Smooth muscle cell (in vitro differentiated cells): ENCODE measurements around the gene SLC8B1. TPM values are rescaled to one million over a fixed set of nuclear protein-coding genes. Genes with fewer than 3 reads are reported as not detected.

Experiments
- DNase-seq: peaks from one replicate; lab custom pipeline; 2025; ENCODE audit not compliant: unreplicated experiment; lab: John Stamatoyannopoulos, UW
- H2AFZ ChIP-seq: fragments of 200-600 bp; sonication (generic); 2 replicates; pipeline ENCODE4 v1.6.0; 2016; ENCODE audit warnings: antibody characterized with exemption, low read depth, mild to moderate bottlenecking
- H3F3A ChIP-seq: fragments of 200-600 bp; sonication (generic); 2 replicates; pipeline ENCODE4 v1.6.0; 2017; ENCODE audit warnings: antibody characterized with exemption, low read depth
- H3K27ac ChIP-seq: fragments of 200-600 bp; sonication (generic); 2 replicates; pipeline ENCODE4 v1.5.1; 2016; ENCODE audit warnings: low read depth, mild to moderate bottlenecking
- H3K27me3 ChIP-seq: fragments of 200-600 bp; sonication (generic); 2 replicates; pipeline ENCODE4 v1.6.1; 2016; ENCODE audit warnings: low read depth, mild to moderate bottlenecking
- H3K36me3 ChIP-seq: fragments of 200-600 bp; sonication (generic); 2 replicates; pipeline ENCODE4 v1.5.1; 2016; ENCODE audit warnings: low read depth
- H3K4me1 ChIP-seq: fragments of 200-600 bp; sonication (generic); 2 replicates; pipeline ENCODE4 v1.5.1; 2016; ENCODE audit warnings: low read depth
- H3K4me2 ChIP-seq: fragments of 200-600 bp; sonication (generic); 2 replicates; pipeline ENCODE4 v1.6.0; 2016; ENCODE audit warnings: mild to moderate bottlenecking
- H3K4me3 ChIP-seq: fragments of 200-600 bp; sonication (generic); 2 replicates; pipeline ENCODE4 v1.5.1; 2016; ENCODE audit warnings: mild to moderate bottlenecking
- H3K79me2 ChIP-seq: fragments of 200-600 bp; sonication (generic); 2 replicates; pipeline ENCODE4 v1.6.0; 2016; ENCODE audit warnings: low read depth, mild to moderate bottlenecking
- H3K9ac ChIP-seq: fragments of 200-600 bp; sonication (generic); 2 replicates; pipeline ENCODE4 v1.6.0; 2016; ENCODE audit warnings: low read depth
- H3K9me3 ChIP-seq: fragments of 200-600 bp; sonication (generic); replicated peaks from 2 replicates; pipeline ENCODE4 v1.5.1; 2016; ENCODE audit warnings: low read depth
- H4K20me1 ChIP-seq: fragments of 200-600 bp; sonication (generic); 2 replicates; pipeline ENCODE4 v1.6.0; 2016; ENCODE audit warnings: low read depth
- CTCF ChIP-seq: fragments of 200-600 bp; sonication (generic); IDR thresholded peaks from 2 replicates; pipeline ENCODE4 v1.5.1; 2017; ENCODE audit warnings: borderline replicate concordance, mild to moderate bottlenecking, antibody characterized with exemption; ENCODE audit not compliant: insufficient read depth, poor library complexity, severe bottlenecking
- WGBS: methylation state at CpG from one replicate; pipeline ENCODE4 v1.1.7; 2016; ENCODE audit warnings: low lambda C conversion rate; 5-methylcytosine and 5-hydroxymethylcytosine counted together
- polyA plus RNA-seq: library from polyadenylated mRNA; unstranded; fragments of >200 nt; fragmentation: Nextera tagmentation; extraction: Ambion mirVana; gene quantifications from 2 replicates; pipeline ENCODE4 v1.2.1, GENCODE V29; 2016
- total RNA-seq: library from RNA; depleted of rRNA; stranded (reverse); fragments of >200 nt; gene quantifications from 2 replicates; pipeline ENCODE4 v1.2.3, GENCODE V29; 2014

Gene SLC8B1
- total and polyA plus RNA-seq, 2 experiments from 2014 or later: 11.8 to 14.3 TPM

GRCh38 chr12:113253532-113254285 lies 81.2 kb downstream of the SLC8B1 start:
- Histone ChIP-seq H4K20me1 (no peaks in the 10 kb centered on the region), H3K9ac (no peak overlapping the region), H3K4me3 (no peak overlapping the region), H3F3A (no peaks in the 10 kb centered on the region), H3K27ac (no peak overlapping the region), H3K4me2 (no peak overlapping the region), H3K27me3 (no peaks in the 10 kb centered on the region), H3K4me1 (no peaks in the 10 kb centered on the region), H3K79me2 (no peaks in the 10 kb centered on the region), H3K36me3 (no peaks in the 10 kb centered on the region), H3K9me3 (no peaks in the 10 kb centered on the region), H2AFZ (no peak overlapping the region)
- no peak for DNase-seq
- 96% methylated on average over 5 of the region's 5 CpGs for WGBS
- no peak for TF ChIP-seq CTCF

- no peak overlapping the region for H2AFZ ChIP-seq
- H4K20me1 ChIP-seq: no peaks in the 10 kb centered on the region
- H3K27me3 ChIP-seq: no peaks in the 10 kb centered on the region
- no peak overlapping the region for H3K27ac ChIP-seq
- H3F3A ChIP-seq: no peaks in the 10 kb centered on the region
- no peak overlapping the region for H3K4me3 ChIP-seq
- WGBS: 96% methylated on average over 10 of the region's 10 CpGs
- no peaks in the 10 kb centered on the region for H3K79me2 ChIP-seq
- DNase-seq: no peak
- TF ChIP-seq CTCF: no peak
- H3K36me3 ChIP-seq: no peaks in the 10 kb centered on the region
- no peak overlapping the region for H3K4me2 ChIP-seq
- H3K9ac ChIP-seq: no peak overlapping the region
- H3K4me1 ChIP-seq: no peaks in the 10 kb centered on the region
- H3K9me3 ChIP-seq: no peaks in the 10 kb centered on the region
These were observed 82.4 kb downstream of the SLC8B1 start for GRCh38 chr12:113252494-113252893.

GRCh38 chr12:113251404-113252070 lies 83.4 kb downstream of the SLC8B1 start:
- no peak overlapping the region for H3K9ac ChIP-seq
- no peak for TF ChIP-seq CTCF

More at GRCh38 chr12:113251404-113252070, 83.4 kb downstream of the SLC8B1 start:
- 90% methylated on average over 16 of the region's 16 CpGs for WGBS
- H3K4me2 ChIP-seq: no peak overlapping the region
- H3F3A ChIP-seq: no peaks in the 10 kb centered on the region
- DNase-seq: no peak
- H2AFZ ChIP-seq: no peak overlapping the region
- no peak overlapping the region for H3K4me3 ChIP-seq
- H3K4me1 ChIP-seq: peaks cover 4% of the 10 kb centered on the region
- H3K27ac ChIP-seq: no peak overlapping the region
- H4K20me1 ChIP-seq: no peaks in the 10 kb centered on the region
- H3K9me3 ChIP-seq: no peaks in the 10 kb centered on the region
- H3K79me2 ChIP-seq: no peaks in the 10 kb centered on the region
- H3K36me3 ChIP-seq: no peaks in the 10 kb centered on the region
- H3K27me3 ChIP-seq: no peaks in the 10 kb centered on the region
